ENCODE data around the gene SLC22A31.

DNA sequence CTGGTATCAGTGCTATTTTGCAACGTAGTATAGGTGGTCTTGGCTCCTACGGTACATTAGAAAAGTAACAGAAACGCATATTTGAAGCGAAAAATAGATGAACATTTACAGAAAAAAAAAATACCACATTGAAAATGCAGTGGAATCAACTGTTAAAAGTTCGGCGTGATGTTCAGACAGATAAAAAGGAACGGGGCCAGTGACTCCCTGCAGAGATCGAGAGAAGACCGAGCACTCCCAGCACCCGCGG, 16.7 kb upstream of the SLC22A31 start:
- TF ChIP-seq, protein P1, sequence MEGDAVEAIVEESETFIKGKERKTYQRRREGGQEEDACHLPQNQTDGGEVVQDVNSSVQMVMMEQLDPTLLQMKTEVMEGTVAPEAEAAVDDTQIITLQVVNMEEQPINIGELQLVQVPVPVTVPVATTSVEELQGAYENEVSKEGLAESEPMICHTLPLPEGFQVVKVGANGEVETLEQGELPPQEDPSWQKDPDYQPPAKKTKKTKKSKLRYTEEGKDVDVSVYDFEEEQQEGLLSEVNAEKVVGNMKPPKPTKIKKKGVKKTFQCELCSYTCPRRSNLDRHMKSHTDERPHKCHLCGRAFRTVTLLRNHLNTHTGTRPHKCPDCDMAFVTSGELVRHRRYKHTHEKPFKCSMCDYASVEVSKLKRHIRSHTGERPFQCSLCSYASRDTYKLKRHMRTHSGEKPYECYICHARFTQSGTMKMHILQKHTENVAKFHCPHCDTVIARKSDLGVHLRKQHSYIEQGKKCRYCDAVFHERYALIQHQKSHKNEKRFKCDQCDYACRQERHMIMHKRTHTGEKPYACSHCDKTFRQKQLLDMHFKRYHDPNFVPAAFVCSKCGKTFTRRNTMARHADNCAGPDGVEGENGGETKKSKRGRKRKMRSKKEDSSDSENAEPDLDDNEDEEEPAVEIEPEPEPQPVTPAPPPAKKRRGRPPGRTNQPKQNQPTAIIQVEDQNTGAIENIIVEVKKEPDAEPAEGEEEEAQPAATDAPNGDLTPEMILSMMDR (IDR thresholded peaks at IDR 0.05 in 2 of 3, conservative IDR thresholded peaks at IDR 0.05 in 1 of 3; ENCODE audit: borderline replicate concordance in 1 of 3, insufficient read depth in 1 of 3, low read depth in 2 of 3, low read length in 2 of 3): no peak
- TF ChIP-seq TCF7L2 (IDR thresholded peaks at IDR 0.05; ENCODE audit: borderline replicate concordance, extremely low read depth, insufficient read depth, insufficient read length) (no peak), POLR2A (IDR thresholded peaks at IDR 0.05; ENCODE audit: borderline replicate concordance, extremely low read depth, insufficient read depth, insufficient read length) (no peak), EZH2 (IDR thresholded peaks at IDR 0.05) (no peak), RAD21 (IDR thresholded peaks at IDR 0.05; ENCODE audit: low read depth) (no peak), POLR2AphosphoS5 (IDR thresholded peaks at IDR 0.05; ENCODE audit: low read depth, low read length) (no peak)
- TF ChIP-seq, protein P2, sequence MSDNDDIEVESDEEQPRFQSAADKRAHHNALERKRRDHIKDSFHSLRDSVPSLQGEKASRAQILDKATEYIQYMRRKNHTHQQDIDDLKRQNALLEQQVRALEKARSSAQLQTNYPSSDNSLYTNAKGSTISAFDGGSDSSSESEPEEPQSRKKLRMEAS (IDR thresholded peaks at IDR 0.05): no peak

Measured in HCT116 (cell line).